Loucy (cell line): Measurements from ENCODE around the gene IGSF22.

ENCODE experiments used
- CTCF ChIP-seq: fragments of 200-600 bp; sonication (generic); conservative IDR thresholded peaks from 2 replicates; pipeline ENCODE4 v1.5.1; 2014; ENCODE audit warnings: mild to moderate bottlenecking, antibody characterized with exemption, low read length
- EZH2phosphoT487 ChIP-seq: fragments of 200-600 bp; IDR thresholded peaks from 2 replicates; pipeline ENCODE4 v1.6.1; 2018; ENCODE audit warnings: antibody characterized with exemption, mild to moderate bottlenecking, moderate library complexity, borderline replicate concordance

DNA sequence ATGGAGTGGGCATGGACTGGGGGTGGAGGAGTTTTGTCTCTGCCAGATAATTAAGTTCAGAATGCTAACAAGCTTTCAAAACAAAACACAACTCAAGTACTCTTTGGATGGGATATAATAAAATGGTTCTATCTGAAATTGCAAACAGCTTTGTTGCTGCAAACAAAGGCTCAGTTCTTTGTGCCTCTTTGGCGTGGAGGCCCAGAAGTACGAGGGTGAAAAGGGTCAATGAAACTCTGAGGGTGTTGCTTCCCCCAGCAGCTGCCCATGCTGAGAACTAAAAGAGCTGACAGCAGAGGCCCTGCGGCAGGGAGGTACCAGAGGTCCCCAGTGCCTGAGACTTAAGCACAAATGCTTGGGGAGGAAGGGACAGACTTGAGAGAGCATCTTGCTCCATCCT, 26.5 kb upstream of the IGSF22 start:
- TF ChIP-seq CTCF (no peak), EZH2phosphoT487 (no peak)
